ENCODE data around the gene TENM4.

Gene TENM4

DNA sequence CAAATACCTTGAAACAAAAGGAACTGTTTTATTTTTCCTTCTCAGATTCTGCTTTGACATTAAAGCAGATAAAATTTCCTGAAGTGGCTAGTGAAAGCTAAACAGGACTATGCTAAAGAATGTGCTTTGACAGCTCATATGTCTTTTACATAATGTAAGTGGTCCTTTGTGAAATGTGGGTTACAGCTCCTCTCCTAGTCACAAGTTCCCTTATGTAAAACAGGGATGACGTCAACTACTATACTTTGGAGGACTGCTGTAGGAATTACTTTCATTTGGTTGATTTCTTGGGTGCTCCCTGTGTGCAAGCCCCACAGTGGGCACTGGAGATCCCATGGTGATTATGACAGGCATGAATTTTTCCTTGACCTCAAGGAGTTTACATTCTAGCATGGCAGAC lies 649.6 kb downstream of the TENM4 start:
- DNase-seq (no peak), ATAC-seq (ENCODE audit: insufficient read depth, low read depth) (no peak)
- Histone ChIP-seq H2AFZ (ENCODE audit: low read depth, low read length) (no peak overlapping the region), H3K4me2 (ENCODE audit: insufficient read depth, low read length) (no peak overlapping the region), H3K4me1 (ENCODE audit: insufficient read depth, low read length) (no peaks in the 10 kb centered on the region), H3K79me2 (ENCODE audit: insufficient read depth, low read length) (no peaks in the 10 kb centered on the region), H3K27me3 (ENCODE audit: insufficient read depth, low read length, poor library complexity) (peaks cover 5% of the 10 kb centered on the region), H4K20me1 (ENCODE audit: insufficient read depth, low read length) (no peaks in the 10 kb centered on the region), H3K9me3 (ENCODE audit: insufficient read depth, low read length, severe bottlenecking) (no peaks in the 10 kb centered on the region), H3K36me3 (ENCODE audit: insufficient read depth, low read length) (no peaks in the 10 kb centered on the region), H3K4me3 (ENCODE audit: low read depth in 1 of 2, low read length in 2 of 2) (no peak overlapping the region), H3K9ac (ENCODE audit: low read depth, low read length) (no peak overlapping the region), H3K27ac (ENCODE audit: low read length) (no peak overlapping the region)
- TF ChIP-seq EZH2 (IDR thresholded peaks at IDR 0.05; ENCODE audit: borderline replicate concordance, low read depth, low read length, severe bottlenecking), result no peak
- TF ChIP-seq, protein P1, sequence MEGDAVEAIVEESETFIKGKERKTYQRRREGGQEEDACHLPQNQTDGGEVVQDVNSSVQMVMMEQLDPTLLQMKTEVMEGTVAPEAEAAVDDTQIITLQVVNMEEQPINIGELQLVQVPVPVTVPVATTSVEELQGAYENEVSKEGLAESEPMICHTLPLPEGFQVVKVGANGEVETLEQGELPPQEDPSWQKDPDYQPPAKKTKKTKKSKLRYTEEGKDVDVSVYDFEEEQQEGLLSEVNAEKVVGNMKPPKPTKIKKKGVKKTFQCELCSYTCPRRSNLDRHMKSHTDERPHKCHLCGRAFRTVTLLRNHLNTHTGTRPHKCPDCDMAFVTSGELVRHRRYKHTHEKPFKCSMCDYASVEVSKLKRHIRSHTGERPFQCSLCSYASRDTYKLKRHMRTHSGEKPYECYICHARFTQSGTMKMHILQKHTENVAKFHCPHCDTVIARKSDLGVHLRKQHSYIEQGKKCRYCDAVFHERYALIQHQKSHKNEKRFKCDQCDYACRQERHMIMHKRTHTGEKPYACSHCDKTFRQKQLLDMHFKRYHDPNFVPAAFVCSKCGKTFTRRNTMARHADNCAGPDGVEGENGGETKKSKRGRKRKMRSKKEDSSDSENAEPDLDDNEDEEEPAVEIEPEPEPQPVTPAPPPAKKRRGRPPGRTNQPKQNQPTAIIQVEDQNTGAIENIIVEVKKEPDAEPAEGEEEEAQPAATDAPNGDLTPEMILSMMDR (IDR thresholded peaks at IDR 0.05; ENCODE audit: borderline replicate concordance, extremely low read depth, low read length, poor library complexity, severe bottlenecking), result no peak

DNA sequence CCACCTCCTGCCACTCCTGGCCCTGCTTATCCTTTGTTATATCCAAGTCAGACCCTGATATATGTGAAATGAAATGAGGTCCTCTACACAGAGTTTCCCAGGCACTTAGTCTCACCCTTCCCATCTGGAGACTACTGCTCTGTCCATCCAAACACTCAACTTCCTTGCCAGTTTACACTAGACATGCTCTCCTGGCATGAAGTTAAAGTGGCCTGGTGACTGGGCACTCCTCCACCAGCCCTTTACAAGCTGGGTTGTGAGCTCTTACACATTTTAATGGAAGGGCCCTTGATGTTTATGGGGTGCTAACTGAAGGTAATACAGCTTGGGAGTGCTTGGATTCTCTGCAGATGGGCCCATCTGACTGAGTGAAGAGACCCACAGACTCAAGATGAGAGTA lies 650.0 kb downstream of the TENM4 start:
- TF ChIP-seq, protein P1 (IDR thresholded peaks at IDR 0.05; ENCODE audit: borderline replicate concordance, extremely low read depth, low read length, poor library complexity, severe bottlenecking), result no peak
- no peak for TF ChIP-seq EZH2 (IDR thresholded peaks at IDR 0.05; ENCODE audit: borderline replicate concordance, low read depth, low read length, severe bottlenecking)
- no peaks in the 10 kb centered on the region for H4K20me1 ChIP-seq (ENCODE audit: insufficient read depth, low read length)
- no peaks in the 10 kb centered on the region for H3K4me1 ChIP-seq (ENCODE audit: insufficient read depth, low read length)
- no peaks in the 10 kb centered on the region for H3K79me2 ChIP-seq (ENCODE audit: insufficient read depth, low read length)
- H3K4me2 ChIP-seq (ENCODE audit: insufficient read depth, low read length), result no peak overlapping the region
- no peak for ATAC-seq (ENCODE audit: insufficient read depth, low read depth)
- H3K36me3 ChIP-seq (ENCODE audit: insufficient read depth, low read length), result no peaks in the 10 kb centered on the region
- no peak overlapping the region for H3K4me3 ChIP-seq (ENCODE audit: low read depth in 1 of 2, low read length in 2 of 2)
- peaks cover 5% of the 10 kb centered on the region for H3K27me3 ChIP-seq (ENCODE audit: insufficient read depth, low read length, poor library complexity)
- no peak overlapping the region for H2AFZ ChIP-seq (ENCODE audit: low read depth, low read length)
- no peaks in the 10 kb centered on the region for H3K9me3 ChIP-seq (ENCODE audit: insufficient read depth, low read length, severe bottlenecking)
- H3K27ac ChIP-seq (ENCODE audit: low read length), result no peak overlapping the region
- H3K9ac ChIP-seq (ENCODE audit: low read depth, low read length), result no peak overlapping the region
- no peak for DNase-seq

DNA sequence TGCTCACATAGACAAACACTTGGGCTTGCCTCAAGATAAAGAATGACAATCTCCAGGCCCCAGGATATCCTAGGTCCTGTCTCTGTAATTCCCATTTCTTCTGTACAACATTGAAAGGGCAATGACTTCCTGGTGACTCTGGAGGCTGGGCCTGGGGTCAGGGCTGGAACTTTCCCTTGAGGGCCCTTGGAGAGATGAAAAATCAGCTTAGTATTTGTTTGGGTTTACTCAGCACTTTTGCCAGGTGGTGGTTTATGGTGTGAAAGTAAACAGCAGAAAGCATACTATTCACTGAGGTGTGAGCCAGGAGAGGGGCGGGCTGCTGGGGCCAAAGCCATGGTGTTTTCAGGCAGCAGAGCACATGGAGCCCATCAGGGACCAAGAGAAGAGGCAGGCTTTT lies 651.5 kb downstream of the TENM4 start:
- Histone ChIP-seq H3K4me1 (ENCODE audit: insufficient read depth, low read length) (no peaks in the 10 kb centered on the region), H3K27me3 (ENCODE audit: insufficient read depth, low read length, poor library complexity) (peaks cover 3% of the 10 kb centered on the region), H3K9ac (ENCODE audit: low read depth, low read length) (no peak overlapping the region), H3K4me2 (ENCODE audit: insufficient read depth, low read length) (no peak overlapping the region), H3K27ac (ENCODE audit: low read length) (no peak overlapping the region), H3K36me3 (ENCODE audit: insufficient read depth, low read length) (no peaks in the 10 kb centered on the region), H3K9me3 (ENCODE audit: insufficient read depth, low read length, severe bottlenecking) (no peaks in the 10 kb centered on the region), H4K20me1 (ENCODE audit: insufficient read depth, low read length) (no peaks in the 10 kb centered on the region), H2AFZ (ENCODE audit: low read depth, low read length) (no peak overlapping the region), H3K79me2 (ENCODE audit: insufficient read depth, low read length) (no peaks in the 10 kb centered on the region), H3K4me3 (ENCODE audit: low read depth in 1 of 2, low read length in 2 of 2) (no peak overlapping the region)
- ATAC-seq (ENCODE audit: insufficient read depth, low read depth), result no peak
- no peak for DNase-seq
- no peak for TF ChIP-seq EZH2 (IDR thresholded peaks at IDR 0.05; ENCODE audit: borderline replicate concordance, low read depth, low read length, severe bottlenecking)
- TF ChIP-seq, protein P1 (IDR thresholded peaks at IDR 0.05; ENCODE audit: borderline replicate concordance, extremely low read depth, low read length, poor library complexity, severe bottlenecking), result no peak

DNA sequence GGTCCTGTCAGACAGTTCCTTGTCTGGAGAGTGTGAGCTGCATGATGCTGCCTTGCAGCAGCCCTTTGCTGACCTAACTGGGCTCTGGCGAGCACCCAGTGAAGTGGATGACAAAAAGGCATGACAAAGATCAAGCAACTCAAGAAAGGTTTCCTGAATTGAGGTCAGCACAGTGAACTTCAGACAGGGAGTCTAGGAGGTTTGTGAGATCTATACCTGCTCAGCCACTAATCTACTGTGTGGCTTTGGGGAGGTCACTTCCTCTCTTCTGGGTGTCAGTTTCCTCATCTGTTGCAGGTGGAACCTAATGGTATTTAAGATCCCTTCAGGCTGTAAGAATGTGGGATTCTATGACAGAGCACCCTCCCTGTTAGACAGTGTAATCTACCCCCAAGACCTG lies 652.3 kb downstream of the TENM4 start:
- Histone ChIP-seq H3K27ac (ENCODE audit: low read length) (no peak overlapping the region), H4K20me1 (ENCODE audit: insufficient read depth, low read length) (no peaks in the 10 kb centered on the region), H3K27me3 (ENCODE audit: insufficient read depth, low read length, poor library complexity) (peaks cover 2% of the 10 kb centered on the region), H3K4me1 (ENCODE audit: insufficient read depth, low read length) (no peaks in the 10 kb centered on the region), H3K4me2 (ENCODE audit: insufficient read depth, low read length) (no peak overlapping the region), H3K9ac (ENCODE audit: low read depth, low read length) (no peak overlapping the region), H3K36me3 (ENCODE audit: insufficient read depth, low read length) (no peaks in the 10 kb centered on the region), H3K9me3 (ENCODE audit: insufficient read depth, low read length, severe bottlenecking) (no peaks in the 10 kb centered on the region), H3K4me3 (ENCODE audit: low read depth in 1 of 2, low read length in 2 of 2) (no peak overlapping the region), H3K79me2 (ENCODE audit: insufficient read depth, low read length) (no peaks in the 10 kb centered on the region), H2AFZ (ENCODE audit: low read depth, low read length) (no peak overlapping the region)
- no peak for DNase-seq
- no peak for TF ChIP-seq EZH2 (IDR thresholded peaks at IDR 0.05; ENCODE audit: borderline replicate concordance, low read depth, low read length, severe bottlenecking)
- TF ChIP-seq, protein P1 (IDR thresholded peaks at IDR 0.05; ENCODE audit: borderline replicate concordance, extremely low read depth, low read length, poor library complexity, severe bottlenecking), result no peak
- no peak for ATAC-seq (ENCODE audit: insufficient read depth, low read depth)

All from DND-41 (cell line).